Testis (tissue), 2 donors: ENCODE measurements around the gene TDP2.

Experiments
- POLR2A ChIP-seq: fragments of 450-650 bp; IDR thresholded peaks from one replicate; pipeline ENCODE4 v1.6.1; 2017; ENCODE audit warnings: antibody characterized with exemption, mild to moderate bottlenecking, moderate library complexity
- TF ChIP-seq, protein P1 (sequence below), 3 experiments: fragments of 450-650 bp in 2 of 3; fragments of 200-600 bp in 1 of 3; sonication (generic) in 1 of 3; IDR thresholded peaks; one replicate each; pipeline ENCODE4 v1.5.1; 2016 to 2019; ENCODE audit warnings: antibody characterized with exemption in 3 of 3, mild to moderate bottlenecking in 2 of 3, moderate library complexity in 1 of 3

DNA sequence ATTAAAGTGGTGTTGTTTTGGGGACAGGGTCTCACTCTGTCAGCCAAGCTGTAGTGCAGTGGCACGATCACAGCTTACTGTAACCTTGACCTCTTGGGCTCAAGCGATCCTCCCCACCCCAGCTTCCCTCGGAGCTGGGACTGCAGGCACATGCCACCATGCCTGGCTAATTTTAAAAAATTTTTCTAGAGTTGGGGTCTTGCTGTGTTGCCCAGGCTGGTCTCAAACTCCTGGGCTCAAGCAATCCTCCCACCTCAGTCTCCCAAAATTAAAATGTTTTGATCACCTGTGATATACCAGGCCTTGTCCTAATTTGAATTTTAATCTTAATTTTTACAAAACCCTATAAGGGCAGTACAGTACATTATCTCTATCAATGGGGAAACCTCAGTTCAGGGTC is 25.7 kb upstream of the TDP2 start:
- TF ChIP-seq, protein P1, sequence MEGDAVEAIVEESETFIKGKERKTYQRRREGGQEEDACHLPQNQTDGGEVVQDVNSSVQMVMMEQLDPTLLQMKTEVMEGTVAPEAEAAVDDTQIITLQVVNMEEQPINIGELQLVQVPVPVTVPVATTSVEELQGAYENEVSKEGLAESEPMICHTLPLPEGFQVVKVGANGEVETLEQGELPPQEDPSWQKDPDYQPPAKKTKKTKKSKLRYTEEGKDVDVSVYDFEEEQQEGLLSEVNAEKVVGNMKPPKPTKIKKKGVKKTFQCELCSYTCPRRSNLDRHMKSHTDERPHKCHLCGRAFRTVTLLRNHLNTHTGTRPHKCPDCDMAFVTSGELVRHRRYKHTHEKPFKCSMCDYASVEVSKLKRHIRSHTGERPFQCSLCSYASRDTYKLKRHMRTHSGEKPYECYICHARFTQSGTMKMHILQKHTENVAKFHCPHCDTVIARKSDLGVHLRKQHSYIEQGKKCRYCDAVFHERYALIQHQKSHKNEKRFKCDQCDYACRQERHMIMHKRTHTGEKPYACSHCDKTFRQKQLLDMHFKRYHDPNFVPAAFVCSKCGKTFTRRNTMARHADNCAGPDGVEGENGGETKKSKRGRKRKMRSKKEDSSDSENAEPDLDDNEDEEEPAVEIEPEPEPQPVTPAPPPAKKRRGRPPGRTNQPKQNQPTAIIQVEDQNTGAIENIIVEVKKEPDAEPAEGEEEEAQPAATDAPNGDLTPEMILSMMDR (IDR thresholded peaks at IDR 0.05) = no peak
- TF ChIP-seq POLR2A = no peak
